ENCODE results near the gene VAV1. TPM values are rescaled to one million over a fixed set of nuclear protein-coding genes. Genes with fewer than 3 reads are reported as not detected.

VAV1 gene
- total RNA-seq, 1 experiment from 2014 or later: 0.05 TPM

GRCh38 chr19:6766357-6767080 is 6.0 kb upstream of the VAV1 start:
- intact Hi-C loops (cut with micrococcal nuclease; ENCODE audit: unreplicated experiment): no loop called here
- CTCF ChIA-PET: interaction anchor here (0.6 kb wide), 1 partner anchor 97 kb away, joined by 5 read pairs; no protein-coding TSS in a partner anchor

GRCh38 chr19:6767081-6767356 is 5.5 kb upstream of the VAV1 start:
- peak overlapping the region; percentile 39; the same call in 1 of the 2 replicates for H3K27ac ChIP-seq (ENCODE audit: low read length)
- intact Hi-C loops (cut with micrococcal nuclease; ENCODE audit: unreplicated experiment) (no loop called here), in situ Hi-C loops (cut with HindIII; ENCODE audit: low pct_unique_long_range_greater_than_20kb, low sequenced_read_pairs) (no loop called here)
- 0 out of 2 replicates have a peak, but pooled peaks cover 2% of the 10 kb centered on the region for H3K4me1 ChIP-seq (ENCODE audit: control insufficient read depth, insufficient read depth, low read length)
- BruUV-seq (replicated peaks): no TSS peak
- no peaks in the 10 kb centered on the region for H3K9me3 ChIP-seq (ENCODE audit: control insufficient read depth, insufficient read depth, low read depth, low read length)
- H3K27me3 ChIP-seq (ENCODE audit: control insufficient read depth, insufficient read depth, low read length): no peaks in the 10 kb centered on the region
- H3K4me3 ChIP-seq (ENCODE audit: low read depth in 2 of 2, low read length in 2 of 2): peak overlapping the region; percentile 50 to 64
- TF ChIP-seq CTCF (IDR thresholded peaks at IDR 0.05) (no peak), POLR2AphosphoS5 (IDR thresholded peaks at IDR 0.05; ENCODE audit: low read depth, low read length) (no peak), SIN3A (IDR thresholded peaks at IDR 0.05; ENCODE audit: borderline replicate concordance, insufficient read depth, low read depth, low read length) (no peak), REST (IDR thresholded peaks at IDR 0.05; ENCODE audit: insufficient read depth in 1 of 2, low read depth in 2 of 2, low read length in 1 of 2) (no peak), TCF7L2 (IDR thresholded peaks at IDR 0.05; ENCODE audit: low read depth, low read length) (no peak)
- H3K36me3 ChIP-seq (ENCODE audit: control insufficient read depth, insufficient read depth, low read length): peaks cover 3% of the 10 kb centered on the region; the same call in 1 of the 2 replicates
- ChIA-PET POLR2A (no interaction called here), CTCF (interaction anchor here (0.6 kb wide), 1 partner anchor 96 kb away, joined by 5 read pairs; no protein-coding TSS in a partner anchor)
- no peak for DNase-seq (ENCODE audit: low read depth, low spot score)
- peak; percentile 15; the same call in 1 of the 2 replicates for ATAC-seq

More at GRCh38 chr19:6766357-6767080, 6.0 kb upstream of the VAV1 start:
- POLR2A ChIA-PET: no interaction called here
- in situ Hi-C loops (cut with HindIII; ENCODE audit: low pct_unique_long_range_greater_than_20kb, low sequenced_read_pairs): no loop called here
- Histone ChIP-seq H3K27me3 (ENCODE audit: control insufficient read depth, insufficient read depth, low read length) (no peaks in the 10 kb centered on the region), H3K4me3 (ENCODE audit: low read depth in 2 of 2, low read length in 2 of 2) (peak overlapping the region; percentile 50 to 64), H3K36me3 (ENCODE audit: control insufficient read depth, insufficient read depth, low read length) (peaks cover 3% of the 10 kb centered on the region; the same call in 1 of the 2 replicates), H3K9me3 (ENCODE audit: control insufficient read depth, insufficient read depth, low read depth, low read length) (no peaks in the 10 kb centered on the region), H3K27ac (ENCODE audit: low read length) (peak overlapping the region; percentile 39; the same call in 1 of the 2 replicates), H3K4me1 (ENCODE audit: control insufficient read depth, insufficient read depth, low read length) (0 out of 2 replicates have a peak, but pooled peaks cover 2% of the 10 kb centered on the region)
- TF ChIP-seq SIN3A (IDR thresholded peaks at IDR 0.05; ENCODE audit: borderline replicate concordance, insufficient read depth, low read depth, low read length) (no peak), REST (IDR thresholded peaks at IDR 0.05; ENCODE audit: insufficient read depth in 1 of 2, low read depth in 2 of 2, low read length in 1 of 2) (no peak)
- DNase-seq (ENCODE audit: low read depth, low spot score) (no peak), ATAC-seq (peak; percentile 16)
- no TSS peak for BruUV-seq (replicated peaks)
